Measurements from ENCODE around the gene MAP2K5.
A peak's percentile ranks its signal among the peaks of the same experiment; 100 is the strongest.

The MAP2K5 gene

GRCh38 chr15:67827562-67828277, 285.2 kb downstream of the MAP2K5 start:
- peak; percentile 18 for DNase-seq

GRCh38 chr15:67828278-67828968, 285.9 kb downstream of the MAP2K5 start:
- DNase-seq: no peak

GRCh38 chr15:67828969-67829646, 286.6 kb downstream of the MAP2K5 start:
- DNase-seq: no peak

DNA sequence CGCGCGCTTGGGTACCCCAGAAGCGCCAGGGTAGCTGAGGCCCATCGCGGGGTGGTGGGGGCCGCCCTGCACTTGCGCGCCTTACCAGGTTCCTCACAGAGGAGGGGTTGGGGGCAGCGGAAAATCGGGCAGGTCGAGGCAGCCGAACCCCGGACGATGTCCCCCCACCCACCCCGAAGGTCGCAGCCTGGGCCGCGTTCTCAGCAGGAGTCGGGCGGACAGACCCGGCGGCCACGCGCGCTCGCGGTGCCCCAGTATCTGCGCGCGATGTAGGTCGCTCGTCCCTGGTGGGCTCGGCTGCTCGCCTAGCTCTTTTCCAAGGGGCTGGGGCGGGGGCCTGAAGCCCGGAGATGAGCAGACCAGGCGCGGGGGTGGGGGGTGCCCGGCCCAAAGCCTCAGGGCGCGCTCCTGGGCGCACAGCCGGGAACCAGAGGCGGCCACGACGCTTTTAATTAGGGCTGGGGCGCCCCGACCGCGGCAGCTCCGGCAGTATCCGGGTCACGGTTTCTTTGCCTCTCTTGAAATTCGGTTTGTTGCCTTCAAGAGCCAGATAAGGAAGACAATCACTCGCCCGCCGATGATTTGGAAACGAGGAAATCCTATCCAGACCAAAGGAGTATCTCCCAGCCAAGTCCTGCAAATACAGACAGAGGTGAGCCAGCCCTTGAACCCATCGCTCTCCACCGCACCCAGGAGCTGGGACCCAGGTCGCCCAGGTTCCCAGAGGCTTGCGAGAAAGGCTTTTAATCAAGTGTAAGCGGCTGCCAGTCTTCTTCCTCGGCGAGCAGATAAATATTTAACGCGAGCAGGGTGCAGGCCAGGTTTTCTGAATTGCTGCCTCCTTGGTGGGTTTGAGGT, 287.4 kb downstream of the MAP2K5 start:
- no peak for DNase-seq

GRCh38 chr15:67831363-67831762, 288.9 kb downstream of the MAP2K5 start:
- DNase-seq: no peak

- no peak for DNase-seq
These were observed 289.6 kb downstream of the MAP2K5 start for GRCh38 chr15:67832031-67832551.

GRCh38 chr15:67832897-67833709, 290.6 kb downstream of the MAP2K5 start:
- no peak for DNase-seq

- peak; percentile 38 for DNase-seq
These were observed 291.4 kb downstream of the MAP2K5 start for GRCh38 chr15:67833710-67834511.

- DNase-seq: peak; percentile 16
These were observed 292.2 kb downstream of the MAP2K5 start for GRCh38 chr15:67834581-67835296.

DNA sequence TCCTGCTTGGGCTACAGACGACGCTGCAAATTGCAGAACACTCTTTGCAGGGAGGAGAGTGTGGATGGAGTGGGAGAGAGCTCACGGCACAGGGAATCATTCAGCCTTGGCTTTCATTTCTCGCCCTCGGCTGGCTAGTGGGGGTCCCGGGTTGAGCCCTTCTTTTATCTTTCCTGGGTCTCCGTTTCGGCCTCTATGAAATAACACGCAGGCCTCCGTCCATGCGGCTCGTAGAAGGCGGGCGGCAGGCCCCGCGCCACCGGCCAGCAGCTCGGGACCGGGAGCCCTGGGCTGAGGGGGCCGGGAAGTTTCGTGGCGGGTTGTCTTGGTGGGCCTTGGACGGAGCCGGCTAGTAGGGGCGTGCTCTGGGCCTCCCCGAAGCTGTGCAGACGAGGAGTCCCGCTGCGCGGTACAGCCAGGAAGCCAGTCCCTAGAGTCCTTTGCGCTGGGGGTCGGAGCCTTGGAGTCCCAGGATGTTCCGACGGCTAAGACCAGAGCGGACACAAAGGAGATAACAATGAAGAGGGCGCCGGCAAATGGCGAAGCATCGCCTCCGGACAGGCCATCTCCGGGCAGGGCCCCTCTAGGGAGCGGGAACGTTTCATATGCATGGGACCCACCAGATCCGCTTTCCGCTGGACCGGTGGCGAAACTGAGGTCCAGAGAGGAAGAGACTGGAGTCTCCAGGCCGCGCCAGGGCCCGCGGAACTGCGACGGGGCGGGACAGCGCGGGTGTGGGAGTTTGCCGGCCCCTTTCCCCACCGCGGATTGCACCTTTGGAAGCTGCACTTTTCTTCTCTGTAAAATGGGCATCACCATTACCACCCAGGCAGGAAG, 293.0 kb downstream of the MAP2K5 start:
- DNase-seq: peak; percentile 18

DNA sequence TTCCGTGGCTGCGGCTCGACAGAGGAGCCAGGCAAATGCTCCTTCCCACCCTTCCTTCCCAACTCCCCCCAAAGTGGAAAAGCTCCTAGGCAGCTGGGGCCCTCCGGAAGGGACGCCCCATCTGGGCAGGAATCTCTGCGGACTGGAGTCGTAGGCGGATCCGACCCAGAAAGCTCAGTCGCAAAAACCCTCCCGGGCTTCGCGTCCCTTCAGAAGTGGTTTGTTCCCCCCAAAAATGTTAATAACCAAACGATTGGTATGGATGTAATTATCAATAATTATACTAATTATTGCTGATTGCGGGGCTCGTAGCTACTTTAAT, 293.6 kb downstream of the MAP2K5 start:
- DNase-seq: no peak

- DNase-seq: peak; percentile 55
These were observed 294.0 kb downstream of the MAP2K5 start for GRCh38 chr15:67836477-67836876.

DNA sequence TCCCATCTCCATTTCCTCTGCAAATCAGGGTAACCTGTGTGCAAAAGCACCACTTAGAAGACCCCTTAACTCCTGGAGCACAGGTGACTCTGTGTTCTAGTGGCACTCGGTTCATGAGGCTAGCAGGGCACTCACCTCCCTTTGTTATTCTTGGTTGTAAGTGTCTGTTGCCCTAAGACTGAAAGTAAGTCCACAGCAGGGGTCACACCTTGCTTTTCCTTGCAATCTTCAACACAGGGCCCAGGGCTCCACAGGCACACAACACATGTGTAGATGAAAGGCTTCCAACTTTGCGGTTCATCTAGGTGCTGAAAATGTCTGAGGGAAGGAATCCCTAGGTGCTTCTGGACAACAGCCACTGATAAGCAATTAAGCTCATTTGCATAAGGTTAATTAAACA, 294.5 kb downstream of the MAP2K5 start:
- DNase-seq: no peak

- no peak for DNase-seq
These were observed 296.4 kb downstream of the MAP2K5 start for GRCh38 chr15:67838789-67839332.

DNA sequence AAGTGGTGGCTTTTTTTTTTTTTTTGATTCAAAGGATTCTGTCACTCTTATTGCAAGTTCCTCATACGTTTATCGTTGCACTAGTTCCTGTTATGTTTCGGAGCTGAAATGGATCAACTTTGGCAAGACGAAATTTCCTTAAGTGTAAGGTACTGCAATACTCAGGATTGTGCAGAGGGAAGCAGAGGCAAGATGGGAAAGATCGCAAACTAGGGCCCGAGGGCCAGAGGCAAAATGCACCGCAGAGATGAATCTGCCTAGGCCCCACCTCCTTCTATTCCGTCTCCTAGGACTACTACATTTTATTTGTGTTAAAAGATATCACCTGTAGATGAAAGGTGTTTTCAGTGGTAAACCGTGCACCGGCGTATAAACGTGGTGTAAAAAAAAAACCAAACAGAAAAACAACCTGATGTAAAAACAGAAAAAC, 297.0 kb downstream of the MAP2K5 start:
- DNase-seq: peak; percentile 37

GRCh38 chr15:67839929-67840748, 297.6 kb downstream of the MAP2K5 start, which contains the start of gene RNU6-1:
RNU6-1 (minus strand) TSS chr15:67840045.
- DNase-seq: peak; percentile 97

- DNase-seq: no peak
These were observed 298.4 kb downstream of the MAP2K5 start for GRCh38 chr15:67840749-67841512.

GRCh38 chr15:67841513-67841762, 298.9 kb downstream of the MAP2K5 start:
- DNase-seq: no peak
